Stimulated activated naive CD4-positive, alpha-beta T cell treated with Interleukin-2 at 50 U/mL for 16 hours (primary cell): ENCODE measurements around the gene NNMT.
"Not testable (repeated sequence)": the region's sequence is repeated elsewhere in the genome, so short reads cannot be mapped to it uniquely, and the experiment has no call there.

Experiments used
- DNase-seq: peaks from one replicate; lab custom pipeline; 2025; lab: John Stamatoyannopoulos, UW

Gene NNMT

DNA sequence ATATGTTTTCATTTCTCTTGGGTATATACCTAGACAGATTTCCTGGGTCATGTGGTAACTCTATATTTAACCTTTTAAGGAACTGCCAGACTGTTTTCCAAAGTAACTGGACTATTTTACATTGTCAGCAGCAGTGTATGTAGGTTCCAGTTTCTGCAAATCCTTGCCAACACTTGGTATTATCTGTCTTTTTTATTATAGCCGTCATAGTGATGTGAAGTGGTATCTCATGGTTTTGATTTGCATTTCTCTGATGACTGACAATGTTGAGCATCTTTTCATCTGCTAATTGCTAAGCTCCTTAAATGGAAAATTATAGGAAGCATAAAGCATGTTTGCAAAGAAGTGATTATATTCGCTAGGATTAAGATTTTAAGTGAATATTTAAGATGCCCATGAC lies 13.9 kb downstream of the NNMT start:
- no peak for DNase-seq

DNA sequence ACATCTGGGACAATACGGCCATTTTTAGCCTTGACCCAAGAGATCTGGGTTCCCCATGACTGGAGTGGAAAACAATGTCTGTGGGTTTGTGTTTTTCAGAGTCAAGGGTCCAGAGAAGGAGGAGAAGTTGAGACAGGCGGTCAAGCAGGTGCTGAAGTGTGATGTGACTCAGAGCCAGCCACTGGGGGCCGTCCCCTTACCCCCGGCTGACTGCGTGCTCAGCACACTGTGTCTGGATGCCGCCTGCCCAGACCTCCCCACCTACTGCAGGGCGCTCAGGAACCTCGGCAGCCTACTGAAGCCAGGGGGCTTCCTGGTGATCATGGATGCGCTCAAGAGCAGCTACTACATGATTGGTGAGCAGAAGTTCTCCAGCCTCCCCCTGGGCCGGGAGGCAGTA lies 15.7 kb downstream of the NNMT start:
- no peak for DNase-seq

DNA sequence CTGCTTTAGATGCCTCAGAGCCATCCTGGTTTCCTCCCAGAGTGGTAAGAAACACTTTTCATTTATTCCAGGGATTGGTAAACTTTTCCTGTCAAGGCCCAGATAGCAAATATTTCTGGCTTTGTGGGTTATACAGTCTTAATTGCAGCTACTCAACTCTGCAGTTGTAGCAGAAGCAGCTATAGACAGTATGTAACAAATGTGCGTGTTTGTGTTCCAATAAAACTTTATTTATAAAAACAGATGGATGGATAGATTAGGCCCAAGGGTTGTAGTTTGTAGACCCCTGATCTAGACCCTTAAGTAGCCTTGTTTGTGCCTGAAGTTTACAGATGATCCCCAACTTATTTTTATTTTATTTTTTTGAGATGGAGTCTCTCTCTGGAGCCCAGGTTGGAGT lies 17.9 kb downstream of the NNMT start:
- no peak for DNase-seq

DNA sequence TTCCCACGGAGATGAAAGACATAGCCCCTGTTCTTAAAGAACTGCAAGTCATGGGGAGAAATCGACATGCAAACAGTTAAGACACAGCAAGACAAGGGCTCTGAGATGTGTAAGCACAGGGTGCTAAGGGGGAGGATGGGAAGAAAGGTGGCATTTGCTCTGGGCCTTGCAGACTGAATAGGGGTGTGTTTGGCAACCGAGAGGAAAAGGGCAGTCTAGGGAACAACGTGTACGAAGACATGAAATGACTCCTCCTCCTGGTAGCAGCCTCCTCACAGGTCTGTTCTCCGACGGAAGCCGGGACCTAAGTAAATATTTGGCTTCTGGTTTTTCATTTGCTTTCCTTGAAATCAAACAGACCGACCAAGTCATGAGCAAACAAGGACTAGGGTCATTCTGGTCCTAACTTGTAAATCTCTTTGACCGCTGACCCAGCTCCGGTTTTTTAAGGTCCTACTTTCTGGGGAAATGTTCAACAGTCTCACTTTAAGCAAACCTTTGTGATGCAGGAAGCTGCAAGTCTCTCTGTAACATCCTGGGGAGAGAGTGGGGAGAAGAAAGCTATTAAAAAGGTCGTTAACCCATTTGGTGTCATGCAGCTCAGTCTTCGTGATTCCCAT lies 19.7 kb downstream of the NNMT start:
- no peak for DNase-seq

DNA sequence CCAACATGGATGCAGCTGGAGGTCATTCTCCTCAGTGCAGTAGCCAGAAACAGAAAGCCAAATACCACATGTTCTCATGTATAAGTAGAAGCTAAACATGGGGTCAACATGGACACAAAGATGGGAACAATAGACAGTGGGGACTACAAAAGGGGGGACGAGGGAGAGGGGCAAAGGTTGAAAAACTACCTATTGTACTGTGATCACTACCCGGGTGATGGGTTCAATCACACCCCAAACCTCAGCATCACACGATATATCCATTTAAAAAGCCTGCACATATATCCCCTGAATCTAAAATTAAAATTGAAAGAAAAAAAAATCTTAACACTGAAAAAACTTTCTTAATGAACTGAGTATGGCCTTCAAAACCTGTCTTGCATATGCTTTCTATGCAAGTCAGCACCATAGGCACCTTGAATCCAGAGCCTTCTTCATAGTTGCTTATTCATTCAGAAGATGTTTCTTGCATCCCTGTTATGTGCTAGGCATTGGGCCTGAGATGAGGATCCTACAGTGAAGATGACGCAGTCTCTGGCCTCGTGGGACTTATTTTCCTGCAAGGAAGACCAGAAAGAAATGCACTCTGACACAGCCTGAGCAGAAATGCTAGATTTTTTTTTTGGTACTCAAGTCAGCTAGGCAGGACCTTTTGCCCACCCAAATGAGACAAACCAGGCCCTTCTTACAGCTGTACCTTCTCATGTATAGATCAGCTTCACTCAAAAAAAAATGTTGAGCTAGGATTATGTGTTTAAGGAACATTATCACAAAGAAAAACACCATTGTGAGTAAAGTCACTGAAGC lies 21.0 kb downstream of the NNMT start:
- no peak for DNase-seq

DNA sequence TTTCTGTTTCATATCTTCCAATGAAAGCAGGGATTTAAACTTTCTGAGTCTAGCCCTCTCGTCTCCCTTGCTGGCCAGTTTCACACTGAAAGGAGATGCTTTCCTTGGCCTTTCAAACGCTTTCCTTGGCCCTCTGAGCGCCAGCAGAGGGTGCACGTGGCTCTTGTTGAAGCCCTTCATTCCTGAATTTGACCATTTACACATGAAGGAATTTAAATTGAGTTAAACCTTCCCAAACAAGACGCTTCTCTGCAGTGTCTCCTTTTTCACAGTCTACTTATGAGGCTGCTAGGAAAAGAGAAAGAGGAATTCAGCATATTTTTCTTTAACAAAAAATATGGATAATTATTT lies 21.6 kb downstream of the NNMT start:
- no peak for DNase-seq

DNA sequence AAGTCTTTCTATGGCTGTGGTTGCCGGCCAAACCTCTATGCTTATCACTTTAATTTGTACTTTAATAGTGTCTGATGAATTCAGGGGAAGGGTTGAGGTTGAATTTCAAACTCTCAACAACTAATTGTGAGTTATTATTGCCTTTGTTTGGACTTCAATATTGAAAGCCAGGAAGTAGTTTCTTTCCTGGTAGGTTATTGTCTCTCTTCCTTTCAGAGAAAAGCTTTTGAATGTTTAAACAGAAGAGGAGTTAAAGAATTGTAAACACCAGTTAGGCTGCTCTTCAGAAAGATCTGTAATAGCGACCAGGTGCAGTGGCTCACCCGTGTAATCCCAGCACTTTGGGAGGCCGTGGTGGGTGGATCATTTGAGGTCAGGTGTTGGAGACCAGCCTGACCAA lies 22.2 kb downstream of the NNMT start:
- no peak for DNase-seq

DNA sequence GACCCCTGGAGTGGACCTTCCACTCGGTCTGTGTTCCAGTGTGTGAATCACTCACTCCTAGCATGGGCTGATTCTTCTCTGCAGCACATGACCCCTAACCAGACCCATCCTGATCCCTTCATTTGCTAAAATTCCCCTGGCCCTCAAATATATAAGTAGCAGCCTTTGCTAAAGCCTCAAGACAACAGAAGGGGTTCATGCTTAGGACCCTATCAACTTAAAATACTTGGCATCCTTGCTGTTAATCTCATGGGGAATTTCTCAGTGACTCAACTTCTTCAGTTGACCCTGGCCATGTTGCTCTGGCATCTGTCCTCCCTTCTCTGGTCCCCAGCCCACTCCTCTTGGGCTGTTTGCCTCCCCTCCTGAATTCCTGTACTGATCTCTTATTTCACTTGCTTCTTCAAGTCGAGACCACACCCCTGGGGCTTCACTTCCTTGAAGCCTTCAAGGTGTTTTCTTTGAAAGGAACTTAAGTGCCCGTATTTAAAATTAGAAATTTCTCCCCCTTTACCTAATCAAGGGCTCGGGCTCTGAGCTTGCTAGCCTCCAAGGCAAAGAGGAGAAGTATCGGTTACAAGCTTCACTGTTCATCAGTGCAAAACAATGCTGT lies 23.6 kb downstream of the NNMT start:
- DNase-seq, result no peak

DNA sequence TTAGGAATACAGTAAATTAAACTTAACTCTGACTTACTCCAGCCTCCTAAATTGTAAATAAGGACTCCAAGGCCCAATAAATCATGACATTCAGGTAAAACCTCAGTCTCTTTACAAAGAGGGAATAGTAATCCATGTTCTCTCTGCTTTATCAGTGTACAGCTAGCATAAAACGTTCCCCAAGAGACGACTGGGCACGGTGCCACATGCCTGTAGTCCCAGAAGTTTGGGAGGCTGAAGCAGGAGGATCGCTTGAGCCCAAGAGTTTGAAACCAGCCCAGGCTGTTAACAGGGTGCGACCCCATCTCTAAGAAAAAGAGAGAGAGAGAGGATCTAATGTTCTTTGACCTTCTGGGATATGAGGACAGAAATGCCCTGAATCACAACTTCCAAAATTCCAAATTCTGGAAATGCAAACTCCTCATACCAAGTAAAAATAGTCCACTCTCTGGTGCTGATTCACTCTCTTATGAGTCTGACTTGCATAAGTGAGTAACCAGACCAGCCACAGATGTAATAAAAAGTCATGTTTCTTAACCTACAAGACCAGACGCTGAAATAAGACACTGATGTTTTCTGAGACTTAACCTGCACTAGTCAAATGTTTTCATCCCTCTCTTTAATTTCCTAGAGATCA lies 25.5 kb downstream of the NNMT start:
- no peak for DNase-seq

DNA sequence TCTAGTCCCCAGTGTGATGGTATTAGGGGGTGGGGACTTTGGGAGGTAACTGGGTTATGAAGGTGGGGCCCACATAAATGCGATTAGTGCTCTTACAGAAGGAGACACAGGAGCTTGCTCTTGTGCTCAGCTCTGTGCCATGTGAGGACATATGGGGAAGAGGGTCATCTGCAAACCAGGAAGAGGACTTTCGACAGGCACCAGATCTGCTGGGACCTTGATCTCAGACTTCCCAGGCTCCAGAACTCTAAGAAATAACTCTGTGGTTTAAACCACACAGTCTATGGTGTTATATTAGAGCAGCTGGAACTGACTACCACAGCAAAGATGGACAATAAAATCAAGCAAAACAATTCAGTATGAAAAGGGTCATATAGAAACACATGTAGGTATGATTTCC lies 26.7 kb downstream of the NNMT start:
- no peak for DNase-seq

DNA sequence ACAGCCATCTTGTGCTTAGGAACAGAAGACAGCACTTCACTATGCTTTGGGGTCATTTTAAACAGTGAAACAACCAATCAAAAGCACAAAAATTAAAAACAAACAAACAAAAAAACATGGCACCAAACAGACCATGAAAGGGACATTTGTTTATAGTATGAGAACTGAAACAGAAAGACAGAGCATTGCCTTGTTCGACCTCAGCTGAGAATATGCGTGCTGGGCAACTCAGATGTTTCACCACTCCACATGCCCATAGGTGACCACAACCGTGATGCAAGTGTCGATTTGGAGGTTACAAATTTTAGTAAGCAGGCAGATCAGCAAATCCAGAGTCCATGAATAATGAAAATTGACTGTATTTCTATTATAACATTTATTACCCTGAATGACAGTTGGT lies 30.0 kb downstream of the NNMT start:
- DNase-seq, result no peak

DNA sequence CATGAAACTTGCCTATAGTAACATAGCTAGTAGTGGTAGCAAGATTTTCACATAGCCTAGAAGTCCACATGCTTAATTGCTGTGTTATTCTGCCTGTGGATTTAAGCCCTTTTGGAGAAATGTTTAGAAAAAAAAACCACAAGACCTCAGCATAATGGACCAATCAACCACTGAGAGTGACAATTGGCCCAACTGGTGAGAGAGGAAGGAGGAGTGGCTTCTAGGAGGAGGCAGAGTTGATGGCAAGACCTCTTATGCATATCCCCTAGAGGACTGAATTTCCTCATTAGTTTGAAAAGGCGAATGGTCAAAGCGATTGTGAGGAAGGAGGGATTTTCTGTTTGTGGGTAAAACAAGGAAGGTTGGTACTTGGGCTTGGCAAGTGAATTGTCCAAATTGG lies 30.6 kb downstream of the NNMT start:
- no peak for DNase-seq

DNA sequence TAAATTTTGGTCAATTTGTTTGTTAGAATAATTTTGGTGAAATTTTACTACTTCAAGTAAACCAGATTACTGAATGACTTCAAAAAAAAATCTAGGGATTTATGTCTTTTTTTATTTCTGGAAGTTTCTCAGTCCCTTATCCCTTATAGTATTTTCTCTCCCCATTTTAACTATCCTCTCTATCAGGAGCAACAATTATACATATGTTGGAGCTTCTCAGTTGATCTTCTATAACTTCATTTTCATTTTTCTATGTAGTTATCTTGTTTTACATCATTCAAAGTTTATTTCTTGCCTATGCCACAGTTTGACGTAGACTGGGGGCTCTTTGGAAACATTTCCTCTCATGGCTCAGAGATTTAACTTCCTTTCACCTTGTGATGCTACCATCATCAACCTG lies 34.2 kb downstream of the NNMT start:
- no peak for DNase-seq

DNA sequence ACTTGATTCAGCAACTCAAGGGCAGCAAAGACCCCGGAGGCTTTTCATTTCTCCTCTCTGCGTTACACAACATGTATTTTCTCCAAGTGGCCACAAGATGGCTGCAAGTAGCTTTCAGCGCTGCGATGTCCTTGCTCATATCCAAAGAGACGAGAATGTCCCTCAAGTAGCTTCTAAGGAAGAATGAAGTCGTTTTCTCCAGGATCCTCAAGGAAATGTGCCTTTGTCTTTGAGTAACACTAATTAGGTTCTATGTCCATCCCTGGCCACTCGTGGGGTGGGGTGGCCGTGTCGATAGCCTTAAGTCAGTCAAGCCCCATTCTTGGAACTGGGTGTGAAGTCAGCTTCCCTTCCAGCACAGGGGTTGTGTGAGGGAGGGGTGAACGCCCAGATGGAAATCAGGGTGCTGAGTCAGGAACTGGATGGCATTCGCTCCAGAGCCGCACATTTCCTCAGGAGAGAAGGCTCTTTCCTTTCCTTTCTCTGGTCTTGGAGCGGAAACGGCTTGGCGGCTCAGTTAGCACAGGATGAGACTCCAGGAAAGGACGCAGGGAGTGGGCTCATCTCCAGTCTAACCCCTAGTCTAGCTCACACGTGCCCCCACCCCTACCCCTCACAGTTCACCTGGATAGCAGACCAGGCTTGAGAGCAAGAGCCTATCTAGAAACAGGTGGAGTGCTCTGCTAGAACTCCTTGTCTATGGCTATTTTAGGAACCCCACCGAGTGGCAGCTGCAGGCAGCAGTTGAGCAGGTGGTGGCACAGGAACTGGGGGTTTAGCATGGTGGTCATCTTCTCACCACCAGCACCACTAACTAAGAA lies 44.3 kb downstream of the NNMT start:
- DNase-seq, result no peak

DNA sequence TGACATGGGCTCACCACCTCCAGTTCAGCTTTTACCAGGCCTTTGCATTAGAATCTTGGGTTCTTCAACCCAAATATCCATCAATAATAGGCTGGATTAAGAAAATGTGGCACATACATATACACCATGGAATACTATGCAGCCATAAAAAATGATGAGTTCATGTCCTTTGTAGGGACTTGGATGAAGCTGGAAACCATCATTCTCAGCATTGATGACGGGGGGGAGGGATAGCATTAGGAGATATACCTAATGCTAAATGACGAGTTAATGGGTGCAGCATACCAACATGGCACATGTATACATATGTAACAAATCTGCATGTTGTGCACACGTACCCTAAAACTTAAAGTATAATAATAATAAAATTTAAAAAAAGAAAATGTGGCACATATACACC lies 45.5 kb downstream of the NNMT start:
- DNase-seq, result not testable (repeated sequence)

DNA sequence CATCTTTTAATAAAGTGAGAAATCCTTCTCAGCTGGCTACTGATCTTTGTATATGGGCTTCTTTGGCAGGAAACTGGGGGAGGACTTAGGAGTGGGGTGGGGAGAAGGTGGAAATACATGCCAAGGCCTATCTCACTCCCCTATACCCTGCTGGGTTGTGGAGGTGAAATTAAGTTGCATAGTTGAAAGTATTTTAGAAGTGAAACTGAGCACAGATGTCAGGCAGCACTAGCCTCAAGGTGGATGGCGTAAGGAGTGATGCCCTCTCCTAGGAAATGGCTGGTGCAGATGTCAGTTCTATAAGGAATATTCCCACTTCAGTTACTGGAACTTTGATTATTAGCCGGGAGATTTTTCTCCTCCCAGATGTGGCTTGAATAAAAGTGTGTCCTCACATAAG lies 46.3 kb downstream of the NNMT start:
- no peak for DNase-seq

DNA sequence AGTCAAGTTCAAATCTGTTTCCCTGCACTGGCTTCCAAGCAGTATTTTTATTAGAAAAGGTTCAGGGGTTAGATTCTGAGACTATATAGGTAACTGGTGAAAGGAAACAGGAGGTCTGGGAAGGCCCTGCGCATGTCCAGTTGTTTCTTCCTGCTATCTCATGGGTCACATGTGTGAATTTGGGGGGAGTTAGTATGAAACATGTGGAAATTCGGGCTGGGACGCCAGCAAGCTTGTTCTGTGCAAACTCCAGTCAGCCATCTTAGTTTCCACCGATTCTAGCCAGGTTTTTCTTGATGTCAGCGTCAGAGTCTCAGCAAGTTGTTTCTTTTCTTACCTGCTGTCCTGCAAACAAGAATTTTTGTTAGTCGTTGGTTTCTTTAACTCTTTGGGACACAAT lies 46.8 kb downstream of the NNMT start:
- DNase-seq, result no peak

DNA sequence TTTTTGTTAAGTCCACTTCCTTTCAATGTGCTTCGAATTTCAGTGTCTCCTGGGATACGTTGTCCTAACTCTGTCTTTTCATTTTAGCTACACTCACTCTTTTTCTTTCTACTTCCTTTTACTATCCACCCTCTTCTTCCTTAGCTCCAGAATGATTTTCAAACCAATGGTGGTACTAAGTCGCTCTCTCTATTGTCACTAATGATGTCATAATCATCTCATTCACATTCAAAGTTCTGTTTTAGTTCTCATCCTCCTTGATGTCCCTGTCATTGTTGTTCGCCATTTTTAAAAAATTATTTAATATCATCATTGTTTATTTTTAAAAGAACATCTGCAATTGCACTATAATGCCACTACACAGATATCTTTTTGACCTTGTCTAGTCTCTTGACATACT lies 47.3 kb downstream of the NNMT start:
- DNase-seq, result no peak

DNA sequence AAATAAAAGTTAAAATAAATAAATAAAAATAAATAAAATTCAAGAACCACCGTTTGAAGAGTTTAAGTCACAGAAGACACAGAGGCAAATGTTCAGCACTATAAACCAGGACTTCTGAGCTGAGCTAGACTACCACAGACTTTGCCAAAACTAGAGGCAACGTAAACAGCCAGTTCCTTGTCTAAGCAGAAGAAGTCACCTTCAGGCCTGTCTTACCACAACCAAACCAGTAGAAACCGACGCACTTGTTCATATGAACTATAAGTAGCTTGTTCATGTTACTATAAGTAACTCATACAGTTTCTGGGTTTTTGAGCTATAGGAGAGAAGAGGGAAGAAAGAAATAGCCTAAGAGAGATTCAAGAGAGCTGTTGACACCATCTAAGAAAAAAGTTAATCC lies 48.3 kb downstream of the NNMT start:
- no peak for DNase-seq

DNA sequence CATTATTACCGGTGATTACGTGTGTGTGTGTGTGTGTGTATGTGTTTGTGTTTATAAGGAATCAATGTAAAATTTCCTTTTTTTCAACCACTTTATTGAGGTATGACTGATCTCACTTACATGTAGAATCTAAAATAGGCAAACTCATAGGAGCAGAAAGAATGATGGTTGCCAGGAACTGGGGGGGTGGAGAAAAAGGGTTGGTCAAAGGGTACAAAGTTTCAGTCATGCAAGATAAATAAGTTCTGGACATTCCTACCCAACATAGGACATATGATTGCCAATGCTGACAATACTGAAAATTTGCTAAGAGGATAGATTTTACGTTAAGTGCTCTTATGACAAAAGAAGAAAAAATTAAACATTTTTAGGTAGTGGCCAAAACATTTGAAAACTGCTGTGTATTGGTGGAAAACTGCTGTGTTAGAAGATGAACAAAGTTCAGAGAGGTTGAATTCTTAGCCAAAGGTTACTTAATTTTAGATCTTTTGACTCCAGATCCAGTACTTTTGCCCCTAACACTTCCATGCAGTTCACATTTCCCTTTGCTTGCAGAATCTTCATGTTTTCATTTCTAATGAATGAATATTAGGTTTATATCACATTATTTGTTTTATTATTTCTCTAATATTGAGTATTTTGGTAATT lies 49.5 kb downstream of the NNMT start:
- DNase-seq, result no peak

DNA sequence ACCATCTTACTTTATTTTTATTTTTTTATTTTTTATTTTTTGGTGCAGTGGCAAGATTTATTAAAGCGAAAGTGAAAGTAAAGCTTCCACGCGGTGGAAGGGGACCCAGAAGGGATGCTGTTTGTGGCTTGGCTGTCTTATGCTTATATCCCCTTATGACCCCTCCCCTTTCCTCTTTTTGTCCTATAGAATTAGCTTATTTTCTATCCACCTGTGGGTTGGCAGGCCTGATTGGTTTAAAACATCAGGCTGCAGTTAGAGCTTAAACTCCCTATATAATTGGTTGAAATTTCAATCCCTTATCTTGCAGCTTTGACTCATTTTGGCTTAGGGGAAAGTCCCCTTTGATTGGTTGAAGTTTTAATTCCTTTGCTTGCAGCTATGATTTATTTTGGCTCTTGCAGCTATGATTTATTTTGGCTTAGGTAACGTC lies 50.5 kb downstream of the NNMT start:
- no peak for DNase-seq
